Mesothelial cell of epicardium (in vitro differentiated cells): Measurements from ENCODE around the gene GTSF1L. TPM values are rescaled to one million over a fixed set of nuclear protein-coding genes. Genes with fewer than 3 reads are reported as not detected.

Experiments used
- DNase-seq, 2 experiments: peaks; one replicate each; pipeline ENCODE4 v3.0.0; 2021; ENCODE audit warnings: low spot score in 2 of 2; ENCODE audit not compliant: unreplicated experiment in 2 of 2
- H3K27ac Mint-ChIP-seq: 2 replicates; pipeline ENCODE4 v1.8.0; 2021; ENCODE audit warnings: mixed read lengths
- H3K27me3 Mint-ChIP-seq: 2 replicates; pipeline ENCODE4 v1.8.0; 2021; ENCODE audit warnings: low read depth, mixed read lengths
- H3K36me3 Mint-ChIP-seq: 2 replicates; pipeline ENCODE4 v1.8.0; 2021; ENCODE audit warnings: mixed read lengths
- H3K4me1 Mint-ChIP-seq: 2 replicates; pipeline ENCODE4 v1.8.0; 2021; ENCODE audit warnings: mixed read lengths
- H3K4me3 Mint-ChIP-seq: 2 replicates; pipeline ENCODE4 v1.8.0; 2021; ENCODE audit warnings: mild to moderate bottlenecking, moderate library complexity, mixed read lengths
- H3K9me3 Mint-ChIP-seq: 2 replicates; pipeline ENCODE4 v1.8.0; 2021; ENCODE audit warnings: mixed read lengths
- total RNA-seq: library from RNA; stranded (reverse); gene quantifications from 3 replicates; pipeline ENCODE4 v1.2.1, GENCODE V29; 2021
- TF ChIP-seq, protein P1 (sequence below): fragments of 200-600 bp; sonication (generic); IDR thresholded peaks from one replicate; pipeline ENCODE4 v1.5.0; 2021; ENCODE audit warnings: antibody characterized with exemption; ENCODE audit not compliant: unreplicated experiment

The GTSF1L gene
- total RNA-seq, 1 donor from 2014 or later = not detected

DNA sequence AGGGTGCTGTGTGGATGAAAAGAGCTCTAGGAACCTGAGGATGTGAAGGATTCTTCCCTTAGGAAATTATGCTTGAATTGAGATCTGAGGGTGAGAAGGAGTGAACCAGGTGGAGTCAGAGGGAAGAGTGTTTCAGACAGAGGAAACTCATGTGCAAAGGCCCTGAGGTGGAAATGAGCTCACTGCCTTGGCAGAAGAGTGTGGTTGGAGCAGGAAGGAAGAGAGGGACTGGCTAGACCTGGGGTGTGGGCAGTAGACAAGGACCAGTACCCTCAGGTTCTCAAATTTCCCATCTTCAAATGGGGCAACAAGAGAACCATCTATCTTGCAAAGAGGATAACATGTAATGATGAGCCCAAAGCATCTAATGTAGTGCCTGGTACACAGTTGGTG lies 24.0 kb upstream of the GTSF1L start:
- no peak for DNase-seq
- TF ChIP-seq, protein P1, sequence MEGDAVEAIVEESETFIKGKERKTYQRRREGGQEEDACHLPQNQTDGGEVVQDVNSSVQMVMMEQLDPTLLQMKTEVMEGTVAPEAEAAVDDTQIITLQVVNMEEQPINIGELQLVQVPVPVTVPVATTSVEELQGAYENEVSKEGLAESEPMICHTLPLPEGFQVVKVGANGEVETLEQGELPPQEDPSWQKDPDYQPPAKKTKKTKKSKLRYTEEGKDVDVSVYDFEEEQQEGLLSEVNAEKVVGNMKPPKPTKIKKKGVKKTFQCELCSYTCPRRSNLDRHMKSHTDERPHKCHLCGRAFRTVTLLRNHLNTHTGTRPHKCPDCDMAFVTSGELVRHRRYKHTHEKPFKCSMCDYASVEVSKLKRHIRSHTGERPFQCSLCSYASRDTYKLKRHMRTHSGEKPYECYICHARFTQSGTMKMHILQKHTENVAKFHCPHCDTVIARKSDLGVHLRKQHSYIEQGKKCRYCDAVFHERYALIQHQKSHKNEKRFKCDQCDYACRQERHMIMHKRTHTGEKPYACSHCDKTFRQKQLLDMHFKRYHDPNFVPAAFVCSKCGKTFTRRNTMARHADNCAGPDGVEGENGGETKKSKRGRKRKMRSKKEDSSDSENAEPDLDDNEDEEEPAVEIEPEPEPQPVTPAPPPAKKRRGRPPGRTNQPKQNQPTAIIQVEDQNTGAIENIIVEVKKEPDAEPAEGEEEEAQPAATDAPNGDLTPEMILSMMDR = no peak

DNA sequence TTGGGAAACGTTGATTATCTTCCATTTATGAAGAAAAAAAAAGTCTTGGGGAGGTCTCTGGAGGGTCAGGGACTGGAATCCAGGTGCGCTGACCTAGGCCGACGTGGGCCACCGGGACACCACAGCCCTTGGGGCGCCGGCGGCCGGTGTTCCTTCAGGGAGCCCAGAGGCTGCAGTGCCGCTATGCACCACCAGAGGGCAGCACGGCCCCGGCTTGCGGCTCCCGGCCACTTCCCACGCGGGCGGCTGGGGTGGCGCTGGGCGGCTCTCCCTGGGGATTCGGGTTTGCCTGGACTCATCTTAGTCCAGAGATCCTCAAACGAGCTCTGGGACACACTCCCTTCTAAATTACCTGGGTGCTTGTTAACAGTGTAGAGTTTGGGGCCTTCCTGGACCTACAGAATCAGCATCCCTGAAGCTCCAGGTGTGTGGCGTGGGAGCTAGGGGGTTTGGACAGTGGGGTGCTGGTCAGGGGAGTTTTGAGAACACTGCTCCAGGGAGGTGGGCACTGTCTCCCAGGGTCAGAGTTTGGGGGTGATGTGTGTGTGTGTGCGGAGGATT lies 23.0 kb upstream of the GTSF1L start:
- TF ChIP-seq, protein P1 = peak; percentile 100
- Mint-ChIP-seq H3K4me1 (peaks cover 4% of the 10 kb centered on the region), H3K36me3 (no peaks in the 10 kb centered on the region), H3K27ac (no peak overlapping the region), H3K4me3 (no peak overlapping the region), H3K27me3 (peaks cover 59% of the 10 kb centered on the region), H3K9me3 (peaks cover 3% of the 10 kb centered on the region)
- DNase-seq = peak; percentile 70 to 95

More for the DNA sequence above, 24.0 kb upstream of the GTSF1L start:
- Mint-ChIP-seq H3K9me3 (peaks cover 3% of the 10 kb centered on the region), H3K4me1 (peaks cover 2% of the 10 kb centered on the region), H3K27ac (no peak overlapping the region), H3K27me3 (peaks cover 62% of the 10 kb centered on the region), H3K36me3 (no peaks in the 10 kb centered on the region), H3K4me3 (no peak overlapping the region)

DNA sequence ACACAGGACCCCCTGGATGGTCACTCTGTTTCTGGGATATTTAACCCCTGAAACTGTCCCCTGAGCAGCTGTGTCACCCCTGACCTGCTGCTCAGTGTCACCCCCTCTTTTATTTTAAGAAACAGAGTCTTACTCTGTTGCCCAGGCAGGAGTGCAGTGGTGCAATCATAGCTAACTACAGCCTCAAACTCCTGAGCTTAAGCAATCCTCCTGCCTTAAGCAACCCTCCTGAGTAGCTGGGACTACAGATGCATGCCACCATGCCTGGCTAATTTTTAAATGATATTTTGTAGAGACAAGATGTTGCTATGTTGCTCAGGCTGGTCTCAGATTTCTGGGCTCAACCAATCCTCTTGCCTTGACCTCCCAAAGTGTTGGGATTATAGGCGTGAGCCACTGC lies 21.5 kb upstream of the GTSF1L start:
- no peak for DNase-seq
- Mint-ChIP-seq H3K4me1 (peaks cover 4% of the 10 kb centered on the region), H3K9me3 (no peaks in the 10 kb centered on the region), H3K36me3 (no peaks in the 10 kb centered on the region), H3K27ac (no peak overlapping the region), H3K4me3 (no peak overlapping the region), H3K27me3 (peaks cover 53% of the 10 kb centered on the region)
- TF ChIP-seq, protein P1 = no peak

DNA sequence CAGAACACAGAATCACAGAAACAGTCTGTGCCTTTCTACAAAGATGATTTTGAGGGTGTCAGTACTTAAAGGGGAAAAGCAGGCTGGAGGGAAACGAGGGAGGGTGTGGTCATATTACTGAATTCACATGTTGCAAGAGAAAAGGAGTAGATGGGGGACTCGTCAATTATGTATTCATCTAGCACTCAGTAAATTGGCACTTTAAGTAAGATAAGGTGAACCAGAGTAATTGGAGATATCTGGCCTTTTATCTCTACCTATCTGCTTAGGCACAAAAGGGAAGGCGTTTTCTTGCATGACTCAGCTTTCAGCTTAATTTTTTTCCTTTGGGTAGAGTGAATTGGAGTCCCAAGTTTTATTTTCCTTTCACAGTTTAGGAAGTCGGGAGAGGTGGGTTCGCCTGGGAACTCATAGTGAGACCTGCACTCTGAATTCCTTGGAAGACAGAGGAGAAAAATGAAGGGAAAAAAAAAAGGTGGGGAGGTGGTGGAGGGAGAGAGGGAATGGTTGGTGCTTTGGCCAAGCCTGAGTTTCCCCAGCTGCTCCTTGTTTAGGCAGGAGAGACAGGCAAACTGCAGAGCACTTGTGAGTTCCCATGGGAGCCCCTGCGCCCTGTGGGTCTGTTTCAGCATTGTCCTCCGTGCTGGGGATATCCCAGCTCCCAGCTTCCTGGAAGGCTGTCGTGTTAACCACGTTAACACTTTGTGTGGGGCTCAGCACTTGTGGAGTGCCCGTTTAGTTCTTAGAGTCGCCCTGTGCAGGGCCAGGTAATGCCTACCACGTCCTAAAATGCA lies 19.7 kb upstream of the GTSF1L start:
- H3K27ac Mint-ChIP-seq = no peak overlapping the region
- H3K4me1 Mint-ChIP-seq = peaks cover 4% of the 10 kb centered on the region
- H3K9me3 Mint-ChIP-seq = no peaks in the 10 kb centered on the region
- H3K27me3 Mint-ChIP-seq = peaks cover 48% of the 10 kb centered on the region
- TF ChIP-seq, protein P1 = no peak
- no peak for DNase-seq
- no peaks in the 10 kb centered on the region for H3K36me3 Mint-ChIP-seq
- H3K4me3 Mint-ChIP-seq = no peak overlapping the region

DNA sequence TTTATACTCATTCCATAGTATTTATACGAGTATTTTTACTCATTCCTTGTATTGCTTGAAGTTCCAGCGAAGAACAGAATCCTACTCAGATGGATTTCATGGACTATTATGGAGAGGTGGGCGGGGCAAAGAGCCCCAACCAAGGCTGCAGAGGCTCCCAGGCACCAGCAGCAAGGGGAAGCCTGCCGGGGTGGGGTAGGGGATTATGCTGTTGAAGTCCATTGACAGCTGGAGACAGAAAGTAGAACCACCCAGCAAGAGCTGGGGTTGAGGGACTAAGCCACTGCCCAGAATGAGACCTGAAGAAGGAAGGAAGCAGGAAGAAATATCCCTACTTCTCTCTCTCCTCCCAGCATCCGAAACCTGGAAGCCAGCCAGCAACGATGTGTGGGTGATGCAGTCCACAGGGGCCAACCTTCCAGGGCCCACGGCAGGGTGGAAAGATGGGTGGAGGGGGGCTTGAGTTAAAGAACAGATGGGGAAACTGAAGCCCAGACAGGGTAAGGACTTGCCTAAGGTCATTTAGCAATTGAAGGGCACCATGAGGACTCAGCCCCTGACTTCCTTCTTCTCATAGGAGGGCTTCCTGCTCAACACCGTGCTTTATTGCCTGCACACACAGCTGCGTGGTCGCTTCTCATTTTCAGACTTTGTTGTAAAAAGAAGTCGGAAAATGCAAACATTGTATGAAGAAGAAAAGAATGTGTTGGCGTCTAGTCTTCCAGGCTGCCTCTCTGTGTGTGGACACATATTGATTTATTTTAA lies 18.3 kb upstream of the GTSF1L start:
- DNase-seq = no peak
- TF ChIP-seq, protein P1 = no peak
- Mint-ChIP-seq H3K36me3 (no peaks in the 10 kb centered on the region), H3K4me1 (peaks cover 4% of the 10 kb centered on the region), H3K27ac (no peak overlapping the region), H3K9me3 (no peaks in the 10 kb centered on the region), H3K27me3 (peaks cover 40% of the 10 kb centered on the region), H3K4me3 (no peak overlapping the region)
